Neutrophil (primary cell): ENCODE data around the gene ZBED1.
"Not testable (repeated sequence)": the region's sequence is repeated elsewhere in the genome, so short reads cannot be mapped to it uniquely, and the experiment has no call there.

Experiments used
- H3K27ac ChIP-seq: fragments of 200-600 bp; sonication (generic); 2 replicates; pipeline ENCODE4 v1.5.1; 2016; ENCODE audit warnings: mild to moderate bottlenecking, moderate library complexity
- H3K27me3 ChIP-seq: fragments of 200-600 bp; sonication (generic); 2 replicates; pipeline ENCODE4 v1.6.0; 2016; ENCODE audit warnings: mild to moderate bottlenecking
- H3K36me3 ChIP-seq: fragments of 200-600 bp; sonication (generic); 2 replicates; pipeline ENCODE4 v1.5.1; 2017
- H3K4me1 ChIP-seq, 2 experiments: fragments of 200-600 bp in 1 of 2; sonication (generic) in 1 of 2; 1 replicate in 1 of 2; 2 replicates in 1 of 2; pipeline versions ENCODE4 v1.5.1 to v1.6.1; 2013 to 2016; ENCODE audit warnings: low read depth in 1 of 2, low read length in 1 of 2, mild to moderate bottlenecking in 1 of 2, moderate library complexity in 1 of 2; ENCODE audit not compliant: control insufficient read depth in 1 of 2, insufficient read depth in 1 of 2
- H3K4me3 ChIP-seq, 2 experiments: fragments of 200-600 bp in 1 of 2; sonication (generic) in 1 of 2; 1 replicate in 1 of 2; 2 replicates in 1 of 2; pipeline ENCODE4 v1.5.1; 2013 to 2016; ENCODE audit warnings: low read depth in 1 of 2, low read length in 1 of 2, mild to moderate bottlenecking in 1 of 2, moderate library complexity in 1 of 2
- H3K9me3 ChIP-seq: fragments of 200-600 bp; sonication (generic); 2 replicates; pipeline ENCODE4 v1.5.1; 2016
- TF ChIP-seq, protein P1 (sequence below): fragments of 200-600 bp; sonication (generic); IDR thresholded peaks from 2 replicates; pipeline ENCODE4 v1.5.1; 2016; ENCODE audit warnings: antibody characterized with exemption

ZBED1 gene

GRCh38 chrX:2471641-2472040 lies 29.1 kb downstream of the ZBED1 start:
- H3K27me3 ChIP-seq, result no peaks in the 10 kb centered on the region
- H3K4me1 ChIP-seq, result no peaks in the 10 kb centered on the region
- H3K4me3 ChIP-seq, result no peak overlapping the region
- TF ChIP-seq, protein P1, sequence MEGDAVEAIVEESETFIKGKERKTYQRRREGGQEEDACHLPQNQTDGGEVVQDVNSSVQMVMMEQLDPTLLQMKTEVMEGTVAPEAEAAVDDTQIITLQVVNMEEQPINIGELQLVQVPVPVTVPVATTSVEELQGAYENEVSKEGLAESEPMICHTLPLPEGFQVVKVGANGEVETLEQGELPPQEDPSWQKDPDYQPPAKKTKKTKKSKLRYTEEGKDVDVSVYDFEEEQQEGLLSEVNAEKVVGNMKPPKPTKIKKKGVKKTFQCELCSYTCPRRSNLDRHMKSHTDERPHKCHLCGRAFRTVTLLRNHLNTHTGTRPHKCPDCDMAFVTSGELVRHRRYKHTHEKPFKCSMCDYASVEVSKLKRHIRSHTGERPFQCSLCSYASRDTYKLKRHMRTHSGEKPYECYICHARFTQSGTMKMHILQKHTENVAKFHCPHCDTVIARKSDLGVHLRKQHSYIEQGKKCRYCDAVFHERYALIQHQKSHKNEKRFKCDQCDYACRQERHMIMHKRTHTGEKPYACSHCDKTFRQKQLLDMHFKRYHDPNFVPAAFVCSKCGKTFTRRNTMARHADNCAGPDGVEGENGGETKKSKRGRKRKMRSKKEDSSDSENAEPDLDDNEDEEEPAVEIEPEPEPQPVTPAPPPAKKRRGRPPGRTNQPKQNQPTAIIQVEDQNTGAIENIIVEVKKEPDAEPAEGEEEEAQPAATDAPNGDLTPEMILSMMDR, result no peak
- no peaks in the 10 kb centered on the region for H3K9me3 ChIP-seq
- H3K36me3 ChIP-seq, result no peaks in the 10 kb centered on the region
- H3K27ac ChIP-seq, result no peak overlapping the region

DNA sequence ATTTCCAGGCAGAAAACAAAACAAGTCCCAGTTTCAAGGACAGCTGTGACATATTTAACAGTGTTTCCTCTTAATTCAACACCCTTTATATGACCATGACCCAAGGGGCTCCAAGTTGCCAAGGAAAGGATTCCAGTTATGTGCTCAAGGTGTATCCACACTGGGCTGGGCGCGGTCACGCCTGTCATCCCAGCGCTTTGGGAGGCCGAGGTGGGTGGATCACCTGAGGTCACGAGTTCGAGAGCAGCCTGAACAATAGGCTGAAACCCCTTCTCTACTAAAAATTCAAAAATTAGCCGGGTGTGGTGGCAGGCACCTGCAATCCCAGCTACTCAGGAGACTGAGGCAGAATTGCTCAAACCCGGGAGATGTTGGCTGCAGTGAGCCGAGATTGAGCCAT lies 29.6 kb downstream of the ZBED1 start:
- not testable (repeated sequence) for H3K4me1 ChIP-seq, H3K36me3 ChIP-seq, H3K9me3 ChIP-seq, H3K27ac ChIP-seq, H3K4me3 ChIP-seq, H3K27me3 ChIP-seq

GRCh38 chrX:2469852-2470251 lies 30.9 kb downstream of the ZBED1 start:
- H3K27me3 ChIP-seq, H3K4me1 ChIP-seq, H3K27ac ChIP-seq, H3K4me3 ChIP-seq, H3K36me3 ChIP-seq, H3K9me3 ChIP-seq: not testable (repeated sequence)

DNA sequence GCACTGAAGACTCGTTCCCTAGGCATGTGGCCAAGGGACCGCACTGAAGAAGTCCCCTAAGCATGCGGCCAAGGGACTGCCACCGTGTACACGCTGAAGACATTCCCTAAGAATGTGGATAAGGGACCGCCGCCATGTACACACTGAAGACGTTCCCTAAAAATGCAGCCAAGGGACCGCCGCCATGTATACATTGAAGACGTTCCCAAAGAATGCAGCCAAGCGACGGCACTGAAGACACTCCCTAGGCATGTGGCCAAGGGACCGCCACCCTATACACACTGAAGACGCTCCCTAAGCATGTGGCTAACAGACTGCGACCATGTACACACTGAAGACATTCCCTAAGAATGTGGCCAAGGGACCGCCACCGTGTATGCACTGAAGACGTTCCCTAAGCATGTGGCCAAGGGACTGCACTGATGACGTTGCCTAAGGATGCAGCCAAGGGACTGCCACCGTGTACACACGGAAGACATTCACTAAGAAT lies 31.5 kb downstream of the ZBED1 start:
- Histone ChIP-seq H3K27ac (no peak overlapping the region), H3K27me3 (no peaks in the 10 kb centered on the region), H3K4me1 (no peaks in the 10 kb centered on the region), H3K36me3 (no peaks in the 10 kb centered on the region), H3K9me3 (no peaks in the 10 kb centered on the region), H3K4me3 (no peak overlapping the region)
- TF ChIP-seq, protein P1, result no peak

GRCh38 chrX:2468261-2469195 lies 32.2 kb downstream of the ZBED1 start:
- no peaks in the 10 kb centered on the region for H3K36me3 ChIP-seq
- H3K27me3 ChIP-seq, result no peaks in the 10 kb centered on the region
- no peak overlapping the region for H3K27ac ChIP-seq
- no peaks in the 10 kb centered on the region for H3K4me1 ChIP-seq
- no peaks in the 10 kb centered on the region for H3K9me3 ChIP-seq
- TF ChIP-seq, protein P1, result no peak
- no peak overlapping the region for H3K4me3 ChIP-seq

GRCh38 chrX:2466876-2467656 lies 33.7 kb downstream of the ZBED1 start:
- Histone ChIP-seq H3K9me3 (no peaks in the 10 kb centered on the region), H3K27ac (no peak overlapping the region), H3K36me3 (no peaks in the 10 kb centered on the region), H3K4me1 (no peaks in the 10 kb centered on the region), H3K27me3 (no peaks in the 10 kb centered on the region), H3K4me3 (no peak overlapping the region)
- TF ChIP-seq, protein P1, result no peak
